ENCODE results near the gene GPRASP3.
A peak's percentile ranks its signal among the peaks of the same experiment; 100 is the strongest.
"Not testable (repeated sequence)": the region's sequence is repeated elsewhere in the genome, so short reads cannot be mapped to it uniquely, and the experiment has no call there.

Gene GPRASP3

GRCh38 chrX:102712981-102713625, 7.4 kb upstream of the GPRASP3 start:
- Histone ChIP-seq H3K36me3 (peaks cover 3% of the 10 kb centered on the region; the same call in 1 of the 2 replicates), H3K4me3 (ENCODE audit: low read depth, low read length) (peak overlapping the region; percentile 54), H3K27ac (peak overlapping the region; percentile 51), H3K27me3 (ENCODE audit: insufficient read depth, low read depth, severe bottlenecking) (peaks cover 10% of the 10 kb centered on the region), H3K9me3 (ENCODE audit: severe bottlenecking) (no peaks in the 10 kb centered on the region)
- DNase-seq: peak; percentile 51
- TF ChIP-seq CTCF (IDR thresholded peaks at IDR 0.05; ENCODE audit: low read depth, low read length): peak; percentile 52

GRCh38 chrX:102714994-102715393, 5.5 kb upstream of the GPRASP3 start:
- no peak overlapping the region for H3K4me3 ChIP-seq (ENCODE audit: low read depth, low read length)
- no peak for TF ChIP-seq CTCF (IDR thresholded peaks at IDR 0.05; ENCODE audit: low read depth, low read length)
- H3K27ac ChIP-seq: no peak overlapping the region
- H3K36me3 ChIP-seq: peaks cover 3% of the 10 kb centered on the region; the same call in 1 of the 2 replicates
- peaks cover 13% of the 10 kb centered on the region for H3K27me3 ChIP-seq (ENCODE audit: insufficient read depth, low read depth, severe bottlenecking)
- no peak for DNase-seq
- no peaks in the 10 kb centered on the region for H3K9me3 ChIP-seq (ENCODE audit: severe bottlenecking)

GRCh38 chrX:102715967-102716366, 4.6 kb upstream of the GPRASP3 start:
- DNase-seq: no peak
- H3K36me3 ChIP-seq: peaks cover 3% of the 10 kb centered on the region; the same call in 1 of the 2 replicates
- no peak for TF ChIP-seq CTCF (IDR thresholded peaks at IDR 0.05; ENCODE audit: low read depth, low read length)
- H3K9me3 ChIP-seq (ENCODE audit: severe bottlenecking): no peaks in the 10 kb centered on the region
- H3K4me3 ChIP-seq (ENCODE audit: low read depth, low read length): no peak overlapping the region
- no peak overlapping the region for H3K27ac ChIP-seq
- H3K27me3 ChIP-seq (ENCODE audit: insufficient read depth, low read depth, severe bottlenecking): peaks cover 14% of the 10 kb centered on the region

- not testable (repeated sequence) for H3K9me3 ChIP-seq (ENCODE audit: severe bottlenecking); DNase-seq; H3K27ac ChIP-seq; H3K36me3 ChIP-seq
- H3K4me3 ChIP-seq (ENCODE audit: low read depth, low read length): peak overlapping the region; percentile 55
- H3K27me3 ChIP-seq (ENCODE audit: insufficient read depth, low read depth, severe bottlenecking): peaks cover 14% of the 10 kb centered on the region
Measured at GRCh38 chrX:102721169-102721506, 595 bp downstream of the GPRASP3 start.

GRCh38 chrX:102723456-102723855, 2.9 kb downstream of the GPRASP3 start:
- Histone ChIP-seq H3K36me3 (no peaks in the 10 kb centered on the region), H3K27me3 (ENCODE audit: insufficient read depth, low read depth, severe bottlenecking) (peaks cover 4% of the 10 kb centered on the region), H3K4me3 (ENCODE audit: low read depth, low read length) (no peak overlapping the region), H3K27ac (no peak overlapping the region), H3K9me3 (ENCODE audit: severe bottlenecking) (no peaks in the 10 kb centered on the region)
- TF ChIP-seq CTCF (IDR thresholded peaks at IDR 0.05; ENCODE audit: low read depth, low read length): no peak
- DNase-seq: no peak

GRCh38 chrX:102727761-102728160, 7.2 kb downstream of the GPRASP3 start:
- Histone ChIP-seq H3K9me3 (ENCODE audit: severe bottlenecking) (no peaks in the 10 kb centered on the region), H3K4me3 (ENCODE audit: low read depth, low read length) (no peak overlapping the region), H3K36me3 (no peaks in the 10 kb centered on the region), H3K27me3 (ENCODE audit: insufficient read depth, low read depth, severe bottlenecking) (no peaks in the 10 kb centered on the region), H3K27ac (no peak overlapping the region)
- DNase-seq: no peak
- TF ChIP-seq CTCF (IDR thresholded peaks at IDR 0.05; ENCODE audit: low read depth, low read length): no peak

Data from WERI-Rb-1 (cell line).